Immature natural killer cell (primary cell): ENCODE data around the gene RDH5. TPM values are rescaled to one million over a fixed set of nuclear protein-coding genes. Genes with fewer than 3 reads are reported as not detected.

Experiments used
- polyA plus RNA-seq, 3 donors: library from polyadenylated mRNA; unstranded; fragments of 300-500 nt; fragmentation: Illumina TruSeq; gene quantifications; one replicate each; pipeline ENCODE4 v1.2.3, GENCODE V29; 2021

RDH5 gene
- polyA plus RNA-seq, 3 donors from 2014 or later = 2.8 TPM; not detected in 2

Other genes with a start within 250 kb of the RDH5 start
- gene OR6C68, start 228.0 kb upstream of the RDH5 start, polyA plus RNA-seq = not detected
- not detected for gene OR6C4, start 170.8 kb upstream of the RDH5 start, polyA plus RNA-seq
- not detected for gene OR2AP1, start 147.9 kb upstream of the RDH5 start, polyA plus RNA-seq
- not detected for gene OR10P1, start 83.5 kb upstream of the RDH5 start, polyA plus RNA-seq
- under 1 TPM in 1 of 3 donors, not detected in 2; 0.31 TPM for gene ITGA7, start 12.5 kb upstream of the RDH5 start, polyA plus RNA-seq
- gene BLOC1S1, start 4.3 kb upstream of the RDH5 start, polyA plus RNA-seq = 100 to 1,000 TPM; 108 to 198 (median 127) TPM
- gene CD63, start 8.6 kb downstream of the RDH5 start, polyA plus RNA-seq = 1,000 to 10,000 TPM; 1,258 to 1,754 (median 1,754) TPM
- gene GDF11, start 22.7 kb downstream of the RDH5 start, polyA plus RNA-seq = 1 to 10 TPM in 1 of 3 donors, under 1 TPM in 2; 0.16 to 1.7 (median 0.64) TPM
- 100 to 1,000 TPM; 115 to 157 (median 132) TPM for gene SARNP, start 97.3 kb downstream of the RDH5 start, polyA plus RNA-seq
- 100 to 1,000 TPM; 104 to 163 (median 147) TPM for gene ORMDL2, start 97.6 kb downstream of the RDH5 start, polyA plus RNA-seq
- 10 to 100 TPM; 36.7 to 51.4 (median 51.1) TPM for gene DNAJC14, start 109.2 kb downstream of the RDH5 start, polyA plus RNA-seq
- under 1 TPM in 1 of 3 donors, not detected in 2; 0.10 TPM for gene MMP19, start 122.5 kb downstream of the RDH5 start, polyA plus RNA-seq
- gene PYM1, start 207.5 kb downstream of the RDH5 start, polyA plus RNA-seq = 10 to 100 TPM; 41.2 to 66.3 (median 54.2) TPM
- gene DGKA, start 210.8 kb downstream of the RDH5 start, polyA plus RNA-seq = 10 to 100 TPM; 14.9 to 38.1 (median 19.7) TPM
- under 1 TPM in 1 of 3 donors, not detected in 2; 0.44 TPM for gene PMEL, start 245.6 kb downstream of the RDH5 start, polyA plus RNA-seq
- gene CDK2, start 246.4 kb downstream of the RDH5 start, polyA plus RNA-seq = 10 to 100 TPM; 11.6 to 27.7 (median 13.4) TPM